GDM1 (cell line): ENCODE results near the gene ECE1.

Experiments
- DNase-seq: peaks from one replicate; lab custom pipeline; 2025; lab: John Stamatoyannopoulos, UW

The ECE1 gene

GRCh38 chr1:21325731-21326387, 35.6 kb upstream of the ECE1 start:
- DNase-seq, result no peak

- DNase-seq, result no peak
Measured at GRCh38 chr1:21325231-21325718, 35.0 kb upstream of the ECE1 start.

DNA sequence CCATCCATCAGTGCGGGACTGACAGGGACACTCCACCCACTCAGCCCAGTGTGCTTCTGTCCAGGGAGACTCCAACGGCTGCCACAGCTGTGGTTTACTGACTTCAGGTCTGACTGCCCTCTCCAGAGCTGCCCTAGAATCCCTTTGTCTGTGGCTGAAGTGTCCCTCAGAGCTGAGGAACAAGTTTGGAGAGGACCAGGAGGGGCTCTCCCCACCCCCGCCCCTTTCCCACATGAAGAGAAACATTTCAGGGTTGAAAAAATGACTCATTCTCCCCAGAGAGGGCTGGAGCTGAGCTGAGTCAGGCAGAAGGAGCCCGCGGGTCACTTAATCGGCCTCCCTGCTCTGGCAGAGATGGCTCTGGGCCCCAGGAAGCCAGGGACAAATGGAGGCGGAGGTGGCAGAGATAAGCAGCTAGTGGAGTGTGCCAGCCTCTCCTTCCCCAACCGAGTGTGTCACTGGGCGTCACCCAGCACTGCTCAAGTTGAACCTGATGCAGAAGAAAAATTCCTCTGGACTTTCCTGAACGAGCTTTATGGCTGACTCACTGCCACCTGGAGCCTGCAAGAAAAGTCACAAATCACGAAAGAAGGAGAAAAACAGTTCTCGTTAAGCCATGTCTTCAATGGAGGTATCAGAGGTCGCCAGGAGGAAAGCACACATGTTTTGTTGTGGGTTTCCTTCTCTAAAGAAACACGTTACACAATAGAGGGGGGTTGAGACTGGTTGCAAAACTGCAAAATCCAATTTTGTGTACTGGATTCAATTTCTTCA, 34.3 kb upstream of the ECE1 start:
- DNase-seq, result no peak

DNA sequence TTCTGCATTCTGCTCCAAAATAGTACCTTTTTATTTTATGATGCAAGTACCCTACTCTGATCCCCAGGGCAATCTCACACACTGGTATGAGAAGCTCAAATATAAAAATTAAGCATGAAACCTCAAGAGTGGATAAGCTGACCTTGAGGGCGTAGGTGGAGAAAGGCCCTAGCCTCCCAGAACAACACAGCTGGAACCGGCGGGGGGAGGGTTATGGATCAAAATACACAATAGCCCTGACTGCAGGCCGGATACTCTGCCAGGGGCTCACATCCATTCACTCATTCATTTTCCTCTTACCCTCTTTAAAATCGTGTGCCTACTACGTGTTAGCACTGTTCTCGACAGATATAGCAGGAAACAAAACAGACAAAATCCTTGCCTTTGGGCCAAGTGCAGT, 32.8 kb upstream of the ECE1 start:
- no peak for DNase-seq

- no peak for DNase-seq
Measured at GRCh38 chr1:21322681-21323016, 32.4 kb upstream of the ECE1 start.

- no peak for DNase-seq
Measured at GRCh38 chr1:21321963-21322680, 31.9 kb upstream of the ECE1 start.

GRCh38 chr1:21320410-21321108, 30.3 kb upstream of the ECE1 start:
- DNase-seq, result no peak

GRCh38 chr1:21319447-21320407, 29.5 kb upstream of the ECE1 start:
- DNase-seq, result no peak

DNA sequence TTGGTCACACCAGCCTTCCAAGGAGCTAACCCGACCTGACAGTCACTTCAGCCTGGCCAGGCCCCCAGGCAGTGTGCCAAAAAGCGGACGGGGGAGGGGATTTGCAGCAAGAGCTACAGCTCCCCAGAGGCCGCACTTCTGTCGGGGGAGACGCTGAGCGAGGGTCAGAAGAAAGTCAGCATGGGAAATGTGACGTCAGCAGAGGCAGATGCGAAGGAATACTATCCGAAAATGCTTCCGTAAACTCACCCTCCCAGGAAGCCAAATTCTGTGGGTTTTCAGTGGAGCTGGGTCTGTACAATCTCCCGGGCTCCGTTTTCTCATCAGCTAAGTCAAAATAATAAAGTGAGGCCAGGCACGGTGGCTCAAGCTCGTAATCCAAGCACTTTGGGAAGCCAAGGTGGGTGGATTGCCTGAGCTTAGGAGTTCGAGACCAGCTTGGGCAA, 28.5 kb upstream of the ECE1 start:
- DNase-seq, result no peak

GRCh38 chr1:21318057-21318713, 27.9 kb upstream of the ECE1 start:
- no peak for DNase-seq

- no peak for DNase-seq
Measured at GRCh38 chr1:21317690-21318043, 27.4 kb upstream of the ECE1 start.

DNA sequence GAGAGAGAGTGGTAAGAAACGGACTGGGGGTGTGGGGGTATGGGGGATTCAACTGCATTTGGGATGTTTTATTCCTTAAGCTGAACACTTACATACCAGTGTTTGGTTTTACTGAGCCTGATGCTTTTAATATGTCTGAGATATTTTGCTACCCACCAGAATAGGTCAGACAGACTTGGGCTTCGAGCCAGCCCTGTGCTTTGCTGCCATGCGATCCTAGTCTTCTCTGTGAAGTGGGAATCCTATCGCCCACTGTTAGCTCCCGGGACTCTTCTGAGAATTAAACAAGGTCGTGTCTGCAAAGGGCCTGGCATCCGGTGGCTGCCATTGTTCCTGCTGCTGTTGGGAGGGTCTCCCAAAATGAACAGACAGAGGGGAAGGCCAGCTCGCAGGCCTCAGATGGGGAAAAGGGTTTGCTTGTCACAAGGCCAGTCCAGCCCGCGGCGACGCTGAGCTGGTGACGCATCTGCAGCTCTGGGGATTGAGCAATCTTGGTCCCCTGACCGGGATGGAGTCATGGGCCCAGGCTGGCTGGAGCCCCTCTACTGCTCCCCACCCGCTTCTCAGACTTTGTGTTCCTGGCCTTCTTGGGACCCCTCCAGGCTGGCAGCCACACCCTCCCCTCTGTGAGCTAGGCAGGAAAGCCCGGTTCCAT, 26.9 kb upstream of the ECE1 start:
- no peak for DNase-seq

DNA sequence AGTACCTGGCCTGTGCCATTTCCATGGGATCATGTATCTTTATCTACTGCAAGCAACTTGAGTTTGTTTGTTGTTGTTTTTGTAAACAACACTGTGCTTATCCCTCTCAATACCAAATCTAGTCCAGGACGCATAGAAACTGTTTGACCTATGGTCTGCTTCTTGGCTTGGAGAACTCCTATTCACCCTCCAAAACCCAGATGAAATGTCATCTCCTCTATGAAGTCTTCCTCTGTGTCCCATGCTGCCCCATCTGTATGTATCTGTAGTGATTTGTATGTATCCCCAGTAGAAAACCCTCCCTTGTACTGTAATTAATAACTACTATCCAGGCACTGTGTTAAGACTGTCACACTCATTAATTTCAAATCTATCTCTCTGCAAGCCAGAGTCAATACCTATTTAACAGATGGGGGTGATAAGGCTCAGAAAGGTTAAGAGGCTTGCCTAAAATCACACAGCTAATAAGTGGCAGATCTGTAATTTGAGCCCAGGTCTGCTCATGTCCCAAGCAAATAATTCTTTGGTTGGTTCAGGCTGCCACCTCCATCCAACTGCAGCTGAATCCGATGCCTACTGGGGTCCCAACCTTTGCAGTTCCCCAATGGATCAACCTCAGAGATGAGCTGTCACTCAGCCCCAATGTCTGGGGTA, 24.6 kb upstream of the ECE1 start:
- DNase-seq, result no peak

GRCh38 chr1:21313886-21314721, 23.8 kb upstream of the ECE1 start:
- DNase-seq, result no peak

DNA sequence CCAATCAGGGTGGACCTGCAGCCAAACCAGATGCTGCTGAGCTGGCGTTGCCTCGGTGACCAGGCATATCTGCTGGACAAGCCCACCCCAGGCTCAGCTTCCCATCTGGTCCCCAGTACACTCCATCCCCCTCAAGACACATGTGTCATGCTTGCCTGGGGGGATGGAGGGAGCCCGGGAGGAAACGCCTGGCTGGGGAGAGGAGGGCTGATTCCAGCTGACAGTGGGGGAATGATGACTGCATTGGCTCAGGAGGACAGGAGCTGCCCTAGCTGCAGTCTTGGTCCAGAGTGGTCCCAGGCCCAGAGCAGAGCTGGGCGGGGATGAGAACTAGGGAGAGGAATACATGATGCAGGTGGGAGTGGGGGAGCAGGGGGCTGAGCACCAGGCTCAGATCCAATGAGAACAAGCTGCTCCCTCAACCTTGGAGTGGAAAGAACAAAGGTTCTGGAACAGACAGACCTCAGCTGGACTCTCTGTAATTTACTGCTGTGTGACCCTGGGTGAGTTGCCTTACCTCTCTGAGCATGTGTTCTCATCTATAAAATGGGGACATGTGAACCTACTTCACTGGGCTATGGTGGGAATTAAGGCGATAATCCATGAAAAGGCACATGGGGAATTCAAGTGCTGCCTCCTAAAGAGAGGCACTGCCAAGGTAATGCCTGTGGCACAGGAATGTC, 23.1 kb upstream of the ECE1 start:
- no peak for DNase-seq

- no peak for DNase-seq
Measured at GRCh38 chr1:21312407-21312992, 22.2 kb upstream of the ECE1 start.

DNA sequence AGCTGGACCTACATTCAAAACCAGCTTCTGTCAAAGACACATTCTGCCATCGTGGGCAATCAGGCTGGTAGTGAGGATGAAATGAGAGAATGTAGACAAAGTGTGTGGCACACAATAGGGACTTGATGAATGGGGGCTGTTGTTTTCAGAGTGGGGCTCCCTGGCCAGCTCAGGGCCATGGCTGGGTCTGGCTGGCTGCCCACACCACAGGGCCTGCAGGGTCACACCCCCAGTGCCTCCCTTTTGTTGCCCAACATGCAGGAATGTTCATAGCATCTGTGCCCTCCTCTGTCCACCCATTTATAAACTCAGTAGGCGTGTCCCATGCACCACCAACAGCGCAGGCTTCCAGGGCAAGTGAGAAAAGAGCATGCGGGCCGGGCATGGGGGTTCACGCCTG, 20.8 kb upstream of the ECE1 start:
- DNase-seq, result no peak
